ENCODE measurements around the gene CHRNA7. TPM values are rescaled to one million over a fixed set of nuclear protein-coding genes. Genes with fewer than 3 reads are reported as not detected.

The CHRNA7 gene
- total RNA-seq, 1 experiment from 2014 or later, result 4.4 TPM

DNA sequence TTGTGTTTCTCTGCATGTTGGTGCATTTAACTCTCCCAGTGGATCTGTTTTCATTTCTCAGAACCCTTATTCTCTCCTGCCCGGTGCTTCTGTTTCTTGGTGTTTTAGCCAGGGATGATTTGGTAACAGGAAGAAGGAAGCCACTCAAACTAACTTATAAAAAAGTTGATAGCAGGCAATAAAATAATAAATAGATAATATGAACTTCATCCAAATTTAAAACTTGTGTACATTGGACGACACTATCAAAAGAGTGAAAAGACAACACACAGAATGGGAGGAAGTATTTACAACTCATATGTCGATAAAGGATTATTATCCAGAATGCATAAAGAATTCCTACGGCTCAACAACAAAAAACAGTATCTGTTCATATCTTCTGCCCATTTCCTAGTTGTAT is 37.3 kb upstream of the CHRNA7 start:
- no peak overlapping the region for H3K27ac ChIP-seq (ENCODE audit: insufficient read length, low read depth, low read length)
- H3K56ac ChIP-seq (ENCODE audit: insufficient read length, low read depth, low read length), result no peak overlapping the region
- WGBS (ENCODE audit: extremely low coverage, insufficient read length, low lambda C conversion rate), result no CpG with 5 or more reads among the region's 4 CpGs
- H3K79me2 ChIP-seq (ENCODE audit: insufficient read depth, low read length), result no peaks in the 10 kb centered on the region
- no peaks in the 10 kb centered on the region for H3K4me1 ChIP-seq (ENCODE audit: insufficient read depth, low read length)
- H4K5ac ChIP-seq (ENCODE audit: insufficient read length, low read depth, low read length), result no peak overlapping the region
- H3K23ac ChIP-seq (ENCODE audit: insufficient read length, low read depth, low read length), result no peak overlapping the region
- no peak overlapping the region for H2BK5ac ChIP-seq (ENCODE audit: insufficient read length, low read length)
- H3K23me2 ChIP-seq (ENCODE audit: insufficient read length, low read depth, low read length, poor library complexity, severe bottlenecking), result no peaks in the 10 kb centered on the region
- Mint-ChIP-seq H3K36me3 (ENCODE audit: insufficient read depth in 1 of 3, low read depth in 3 of 3) (no peaks in the 10 kb centered on the region), H3K27me3 (ENCODE audit: low read depth) (no peaks in the 10 kb centered on the region), H3K9me3 (no peaks in the 10 kb centered on the region), H3K4me3 (no peak overlapping the region), H3K27ac (no peak overlapping the region), H3K4me1 (no peaks in the 10 kb centered on the region)
- H3K9me3 ChIP-seq (ENCODE audit: control insufficient read depth, low read depth, low read length), result no peaks in the 10 kb centered on the region
- no peak overlapping the region for H2BK120ac ChIP-seq (ENCODE audit: low read depth, low read length, poor library complexity, severe bottlenecking)
- H3T11ph ChIP-seq (ENCODE audit: low read length), result no peak overlapping the region
- DNase-seq, result no peak
- no peak overlapping the region for H4K91ac ChIP-seq (ENCODE audit: insufficient read length, low read depth, low read length)
- no peak overlapping the region for H3K18ac ChIP-seq (ENCODE audit: insufficient read length, low read depth, low read length)
- H3K4me2 ChIP-seq (ENCODE audit: insufficient read depth, insufficient read length, low read length), result no peak overlapping the region
- H2BK12ac ChIP-seq (ENCODE audit: insufficient read length, low read depth, low read length), result no peak overlapping the region
- H3K14ac ChIP-seq (ENCODE audit: insufficient read depth, low read length), result no peak overlapping the region
- no peaks in the 10 kb centered on the region for H3K79me1 ChIP-seq (ENCODE audit: insufficient read depth, low read depth, low read length, poor library complexity, severe bottlenecking)
- H4K8ac ChIP-seq (replicated peaks; ENCODE audit: insufficient read length, low read depth, low read length), result no peak overlapping the region
- TF ChIP-seq, protein P1, sequence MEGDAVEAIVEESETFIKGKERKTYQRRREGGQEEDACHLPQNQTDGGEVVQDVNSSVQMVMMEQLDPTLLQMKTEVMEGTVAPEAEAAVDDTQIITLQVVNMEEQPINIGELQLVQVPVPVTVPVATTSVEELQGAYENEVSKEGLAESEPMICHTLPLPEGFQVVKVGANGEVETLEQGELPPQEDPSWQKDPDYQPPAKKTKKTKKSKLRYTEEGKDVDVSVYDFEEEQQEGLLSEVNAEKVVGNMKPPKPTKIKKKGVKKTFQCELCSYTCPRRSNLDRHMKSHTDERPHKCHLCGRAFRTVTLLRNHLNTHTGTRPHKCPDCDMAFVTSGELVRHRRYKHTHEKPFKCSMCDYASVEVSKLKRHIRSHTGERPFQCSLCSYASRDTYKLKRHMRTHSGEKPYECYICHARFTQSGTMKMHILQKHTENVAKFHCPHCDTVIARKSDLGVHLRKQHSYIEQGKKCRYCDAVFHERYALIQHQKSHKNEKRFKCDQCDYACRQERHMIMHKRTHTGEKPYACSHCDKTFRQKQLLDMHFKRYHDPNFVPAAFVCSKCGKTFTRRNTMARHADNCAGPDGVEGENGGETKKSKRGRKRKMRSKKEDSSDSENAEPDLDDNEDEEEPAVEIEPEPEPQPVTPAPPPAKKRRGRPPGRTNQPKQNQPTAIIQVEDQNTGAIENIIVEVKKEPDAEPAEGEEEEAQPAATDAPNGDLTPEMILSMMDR (conservative IDR thresholded peaks at IDR 0.05), result no peak
- no peak overlapping the region for H3K9ac ChIP-seq (ENCODE audit: extremely low read depth, insufficient read length, low read length)
- no peaks in the 10 kb centered on the region for H4K20me1 ChIP-seq (ENCODE audit: control insufficient read depth, insufficient read depth, insufficient read length)
- no peak overlapping the region for H2AFZ ChIP-seq (ENCODE audit: low read length)
- H3K27me3 ChIP-seq (ENCODE audit: insufficient read depth, low read length), result no peaks in the 10 kb centered on the region
- no peak overlapping the region for H2BK20ac ChIP-seq (ENCODE audit: low read depth, low read length, poor library complexity, severe bottlenecking)
- no peak overlapping the region for H3K4ac ChIP-seq (ENCODE audit: low read depth, low read length)
- no peak overlapping the region for H2AK5ac ChIP-seq (ENCODE audit: insufficient read length, low read length)
- no peak overlapping the region for H2BK15ac ChIP-seq (ENCODE audit: low read depth, low read length)
